IMR-90 (cell line): Measurements from ENCODE around the gene CYB561D2. TPM values are rescaled to one million over a fixed set of nuclear protein-coding genes. Genes with fewer than 3 reads are reported as not detected.

Experiments
- ATAC-seq: fragments of 200-7000 bp; cut with Tn5 transposase; 2 replicates; pipeline ENCODE4 v1.9.1; 2020; ENCODE audit warnings: low read depth, mild to moderate bottlenecking, moderate library complexity
- BruUV-seq: library from RNA; stranded (reverse); fragments of 400-500 nt; replicated peaks from 2 replicates; lab custom pipeline; 2021; lab: Mats Ljungman, UMichigan
- CTCF ChIA-PET: fragments of 300-600 bp; formaldehyde crosslinking; extraction: SDS; loops from one replicate; lab custom pipeline; 2021; ENCODE audit warnings: antibody characterized with exemption; lab: Yijun Ruan, JAX
- POLR2A ChIA-PET: fragments of 300-600 bp; sonication (Branson Sonifier 250); formaldehyde crosslinking; loops from one replicate; lab custom pipeline; 2022; ENCODE audit warnings: antibody characterized with exemption; ENCODE audit not compliant: unreplicated experiment; lab: Charles Lee
- DNase-seq: peaks from one replicate; pipeline ENCODE4 v3.0.0; 2013
- H2AFZ ChIP-seq: replicated peaks from 2 replicates; pipeline ENCODE3; 2013; ENCODE audit warnings: low read length, mild to moderate bottlenecking; ENCODE audit not compliant: poor library complexity
- H2AK5ac ChIP-seq: 2 replicates; pipeline ENCODE4 v1.6.1; 2013; ENCODE audit warnings: low read depth, low read length, inconsistent platforms
- H2AK9ac ChIP-seq: replicated peaks from 2 replicates; pipeline ENCODE3; 2013; ENCODE audit warnings: mild to moderate bottlenecking, low read depth, low read length, moderate library complexity; ENCODE audit not compliant: poor library complexity
- H2BK120ac ChIP-seq: 2 replicates; pipeline ENCODE4 v1.6.1; 2013; ENCODE audit warnings: low read depth, low read length, inconsistent platforms
- H2BK15ac ChIP-seq: 3 replicates; pipeline ENCODE4 v1.6.1; 2013; ENCODE audit warnings: low read depth, low read length, inconsistent platforms
- H2BK20ac ChIP-seq: 2 replicates; pipeline ENCODE4 v1.6.1; 2013; ENCODE audit warnings: low read depth, mild to moderate bottlenecking, inconsistent platforms, low read length, moderate library complexity
- H2BK5ac ChIP-seq: 2 replicates; pipeline ENCODE4 v1.6.1; 2013; ENCODE audit warnings: mild to moderate bottlenecking, low read depth, low read length, inconsistent platforms; ENCODE audit not compliant: poor library complexity, severe bottlenecking
- H3K14ac ChIP-seq: replicated peaks from 2 replicates; pipeline ENCODE4 v1.6.1; 2013; ENCODE audit warnings: low read depth, low read length, inconsistent platforms
- H3K18ac ChIP-seq: 2 replicates; pipeline ENCODE4 v1.6.1; 2013; ENCODE audit warnings: low read depth, low read length, control low read depth
- H3K23ac ChIP-seq: 2 replicates; pipeline ENCODE4 v1.6.1; 2013; ENCODE audit warnings: low read depth, low read length, inconsistent platforms
- H3K27ac ChIP-seq: 2 replicates; pipeline ENCODE4 v1.5.1; 2013; ENCODE audit warnings: mild to moderate bottlenecking, control low read depth, low read length; ENCODE audit not compliant: insufficient read depth
- H3K27me3 ChIP-seq: 2 replicates; pipeline ENCODE4 v1.6.1; 2013; ENCODE audit warnings: low read length; ENCODE audit not compliant: control insufficient read depth, insufficient read depth
- H3K36me3 ChIP-seq: 2 replicates; pipeline ENCODE4 v1.6.1; 2013; ENCODE audit warnings: low read length, mixed read lengths; ENCODE audit not compliant: control insufficient read depth, insufficient read depth
- H3K4ac ChIP-seq: 2 replicates; pipeline ENCODE4 v1.6.1; 2013; ENCODE audit warnings: low read depth, low read length, inconsistent platforms
- H3K4me1 ChIP-seq: 2 replicates; pipeline ENCODE4 v1.6.1; 2013; ENCODE audit warnings: low read length, mixed read lengths; ENCODE audit not compliant: control insufficient read depth, insufficient read depth
- H3K4me2 ChIP-seq: 2 replicates; pipeline ENCODE4 v1.6.1; 2013; ENCODE audit warnings: low read depth, mild to moderate bottlenecking, control low read depth, low read length, moderate library complexity
- H3K4me3 ChIP-seq: 2 replicates; pipeline ENCODE4 v1.5.1; 2013; ENCODE audit warnings: low read depth, mild to moderate bottlenecking, control low read depth, low read length, moderate library complexity; ENCODE audit not compliant: insufficient read depth
- H3K56ac ChIP-seq: 2 replicates; pipeline ENCODE4 v1.6.1; 2013; ENCODE audit warnings: low read length, inconsistent platforms; ENCODE audit not compliant: insufficient read depth; ENCODE audit errors: extremely low read depth
- H3K79me1 ChIP-seq, 2 experiments: 2 replicates each; pipeline ENCODE4 v1.6.1; 2013; ENCODE audit warnings: low read length in 2 of 2, inconsistent platforms in 1 of 2, low read depth in 1 of 2
- H3K9ac ChIP-seq: 2 replicates; pipeline ENCODE4 v1.6.1; 2013; ENCODE audit warnings: low read depth, low read length, control low read depth
- H3K9me1 ChIP-seq: 2 replicates; pipeline ENCODE4 v1.6.1; 2013; ENCODE audit warnings: low read length, inconsistent platforms; ENCODE audit not compliant: insufficient read depth
- H3K9me3 ChIP-seq: 2 replicates; pipeline ENCODE4 v1.6.1; 2013; ENCODE audit warnings: low read length; ENCODE audit not compliant: control insufficient read depth, insufficient read depth
- H4K20me1 ChIP-seq: 2 replicates; pipeline ENCODE4 v1.6.1; 2013; ENCODE audit warnings: low read length, inconsistent platforms; ENCODE audit not compliant: insufficient read depth
- H4K5ac ChIP-seq: 2 replicates; pipeline ENCODE4 v1.6.1; 2013; ENCODE audit warnings: mild to moderate bottlenecking, low read depth, low read length, control low read depth
- H4K8ac ChIP-seq, 2 experiments: 2 replicates each; pipeline ENCODE4 v1.6.1; 2013; ENCODE audit warnings: low read depth in 2 of 2, low read length in 2 of 2, control low read depth in 1 of 2, inconsistent platforms in 1 of 2
- H4K91ac ChIP-seq: 2 replicates; pipeline ENCODE4 v1.6.1; 2013; ENCODE audit warnings: low read depth, low read length, inconsistent platforms; ENCODE audit not compliant: insufficient read depth
- MAZ ChIP-seq: IDR thresholded peaks from 2 replicates; pipeline ENCODE4 v1.6.1; 2012; ENCODE audit warnings: low read depth, mild to moderate bottlenecking, low read length, improper control_type of control experiment, moderate library complexity, borderline replicate concordance
- SMC3 ChIP-seq: fragments of 150-350 bp; IDR thresholded peaks from 2 replicates; pipeline ENCODE4 v1.6.1; 2016; ENCODE audit warnings: low read depth, mild to moderate bottlenecking, antibody characterized with exemption, low read length, moderate library complexity
- WGBS, 2 experiments: methylation state at CpG; one replicate each; pipeline versions ENCODE4 v1.1.5 to v1.1.7; 2013; ENCODE audit warnings: missing lambda C conversion rate in 2 of 2; ENCODE audit not compliant: insufficient read length in 1 of 2; ENCODE audit errors: extremely low coverage in 2 of 2; 5-methylcytosine and 5-hydroxymethylcytosine counted together
- dilution Hi-C: fragments of 300-500 bp; cut with HindIII; formaldehyde crosslinking; loops from one replicate; pipeline ENCODE4 v1.14.3; 2018; ENCODE audit warnings: low sequenced_read_pairs; ENCODE audit not compliant: unreplicated experiment
- in situ Hi-C: fragments of 300-500 bp; cut with MboI; formaldehyde crosslinking; loops from 3 replicates; pipeline ENCODE4 v1.14.3; 2019; ENCODE audit warnings: low sequenced_read_pairs, inconsistent platforms, mixed read lengths
- intact Hi-C: fragments of 100-400 bp; cut with micrococcal nuclease; formaldehyde crosslinking; loops from 2 replicates; pipeline ENCODE4 v1.10.0; 2022
- polyA plus RNA-seq, 3 experiments: library from polyadenylated mRNA; depleted of rRNA; stranded (reverse); fragments of >200 nt; gene quantifications; 2 replicates each; pipeline ENCODE4 v1.2.3, GENCODE V29; 2012; ENCODE audit warnings: low replicate concordance in 1 of 3
- total RNA-seq: library from RNA; depleted of rRNA; stranded (reverse); fragments of >200 nt; gene quantifications from 2 replicates; pipeline ENCODE4 v1.2.3, GENCODE V29; 2012

The CYB561D2 gene
- total and polyA plus RNA-seq, 2 of the 4 experiments (the other 2 are of a cell fraction), result 29.2 to 31.7 TPM

- Histone ChIP-seq H3K36me3 (no peaks in the 10 kb centered on the region), H3K56ac (no peak overlapping the region), H4K8ac (peak overlapping the region in 1 of 2 experiments; percentile 37; a peak in 2 of 4 replicates), H2AFZ (peak overlapping the region; percentile 98), H3K4me3 (peak overlapping the region; percentile 63), H3K4ac (no peak overlapping the region), H2AK9ac (peak overlapping the region; percentile 85), H3K79me1 (no peaks in the 10 kb centered on the region), H2BK20ac (no peak overlapping the region), H2BK120ac (no peak overlapping the region), H3K9ac (no peak overlapping the region), H3K27me3 (peaks cover 34% of the 10 kb centered on the region), H3K9me3 (no peaks in the 10 kb centered on the region), H3K9me1 (0 out of 2 replicates have a peak, but pooled peaks cover 6% of the 10 kb centered on the region), H3K14ac (no peak overlapping the region), H2BK15ac (no peak overlapping the region), H3K4me2 (peak overlapping the region; percentile 99), H3K27ac (no peak overlapping the region), H2BK5ac (no peak overlapping the region), H2AK5ac (no peak overlapping the region), H3K4me1 (peaks cover 3% of the 10 kb centered on the region; the same call in 1 of the 2 replicates), H4K5ac (no peak overlapping the region), H4K91ac (no peak overlapping the region), H3K18ac (no peak overlapping the region), H4K20me1 (no peaks in the 10 kb centered on the region), H3K23ac (no peak overlapping the region; the same call in 1 of the 2 replicates)
- WGBS, 2 experiments, result 3% methylated on average over 13 of the region's 53 CpGs; no CpG with 5 or more reads in 1 of the 2 experiments
- POLR2A ChIA-PET, result interaction anchor here (0.7 kb wide), 1 partner anchor 11 kb away, joined by 4 read pairs; no protein-coding TSS in a partner anchor
- no TSS peak for BruUV-seq
- in situ Hi-C loops (no loop called here), dilution Hi-C loops (no loop called here), intact Hi-C loops (no loop called here)
- CTCF ChIA-PET, result no interaction called here
- TF ChIP-seq SMC3, result no peak
- 0 out of 2 replicates have a peak, but pooled peaks have one; percentile 26 for TF ChIP-seq MAZ
- DNase-seq (peak; percentile 49), ATAC-seq (peak; percentile 94)
Observed at GRCh38 chr3:50365080-50365841, 14.6 kb downstream of the CYB561D2 start.
